MM.1S (cell line): Measurements from ENCODE around the gene CADM4.

Experiments
- CTCF ChIP-seq: fragments of 300-600 bp; sonication (generic); IDR thresholded peaks from 2 replicates; pipeline ENCODE4 v1.5.1; 2016; ENCODE audit warnings: antibody characterized with exemption, low read length, mixed read lengths
- EZH2phosphoT487 ChIP-seq: fragments of 300-600 bp; sonication (generic); IDR thresholded peaks from 2 replicates; pipeline ENCODE4 v1.6.1; 2018; ENCODE audit warnings: antibody characterized with exemption, low read length

GRCh38 chr19:43634068-43634467 is 5.6 kb downstream of the CADM4 start:
- TF ChIP-seq CTCF: no peak
- no peak for TF ChIP-seq EZH2phosphoT487
